ENCODE data around the gene NEK1. TPM values are rescaled to one million over a fixed set of nuclear protein-coding genes. Genes with fewer than 3 reads are reported as not detected.
A peak's percentile ranks its signal among the peaks of the same experiment; 100 is the strongest.

The NEK1 gene
- total and polyA plus RNA-seq, 2 of the 4 experiments (the other 2 are of a cell fraction): 3.3 to 3.9 TPM

GRCh38 chr4:169640261-169640870 is 28.0 kb upstream of the NEK1 start:
- Histone ChIP-seq H3K4me1 (ENCODE audit: control insufficient read depth, insufficient read depth, low read length) (0 out of 2 replicates have a peak, but pooled peaks cover 1% of the 10 kb centered on the region), H3K9ac (ENCODE audit: low read depth, low read length) (no peak overlapping the region), H3K18ac (ENCODE audit: low read depth, low read length) (no peak overlapping the region), H2BK5ac (ENCODE audit: low read depth, low read length, poor library complexity, severe bottlenecking) (no peak overlapping the region), H3K9me3 (ENCODE audit: control insufficient read depth, insufficient read depth, low read length) (no peaks in the 10 kb centered on the region), H3K36me3 (ENCODE audit: control insufficient read depth, insufficient read depth, low read length) (peaks cover 3% of the 10 kb centered on the region; the same call in 1 of the 2 replicates), H3K79me1 (ENCODE audit: low read depth in 1 of 2, low read length in 2 of 2) (peaks cover 0 to 4% of the 10 kb centered on the region in 2 experiments; a peak in 2 of 4 replicates), H2BK120ac (ENCODE audit: low read depth, low read length) (no peak overlapping the region), H3K14ac (replicated peaks; ENCODE audit: low read depth, low read length) (no peak overlapping the region), H3K4me2 (ENCODE audit: low read depth, low read length) (peak overlapping the region; percentile 59), H4K20me1 (ENCODE audit: insufficient read depth, low read length) (no peaks in the 10 kb centered on the region), H3K27ac (ENCODE audit: insufficient read depth, low read length) (no peak overlapping the region; the same call in 1 of the 2 replicates), H2BK20ac (ENCODE audit: low read depth, low read length) (no peak overlapping the region), H3K4ac (ENCODE audit: low read depth, low read length) (no peak overlapping the region), H2AK9ac (replicated peaks; ENCODE audit: low read depth, low read length, poor library complexity) (no peak overlapping the region), H3K27me3 (ENCODE audit: control insufficient read depth, insufficient read depth, low read length) (no peaks in the 10 kb centered on the region), H3K23ac (ENCODE audit: low read depth, low read length) (no peak overlapping the region), H3K56ac (ENCODE audit: extremely low read depth, insufficient read depth, low read length) (no peak overlapping the region; the same call in 1 of the 2 replicates), H3K4me3 (ENCODE audit: insufficient read depth, low read depth, low read length) (no peak overlapping the region), H2AK5ac (ENCODE audit: low read depth, low read length) (no peak overlapping the region), H2AFZ (replicated peaks; ENCODE audit: low read length, poor library complexity) (no peak overlapping the region), H4K5ac (ENCODE audit: low read depth, low read length) (no peak overlapping the region), H4K91ac (ENCODE audit: insufficient read depth, low read depth, low read length) (no peak overlapping the region), H3K9me1 (ENCODE audit: insufficient read depth, low read length) (0 out of 2 replicates have a peak, but pooled peaks cover 2% of the 10 kb centered on the region), H2BK15ac (ENCODE audit: low read depth, low read length) (no peak overlapping the region), H4K8ac (ENCODE audit: low read depth in 2 of 2, low read length in 2 of 2) (no peak overlapping the region)
- no TSS peak for BruUV-seq (replicated peaks)
- intact Hi-C loops (cut with micrococcal nuclease): loop anchor here (2.0 kb wide), 1 partner anchor 18 kb away; no protein-coding TSS in a partner anchor
- in situ Hi-C loops (cut with MboI; ENCODE audit: low sequenced_read_pairs): no loop called here
- ChIA-PET POLR2A (ENCODE audit: unreplicated experiment) (no interaction called here), CTCF (interaction anchor here (0.7 to 1.1 kb wide), 3 partner anchors 10 to 129 kb away, joined by 3 to 4 read pairs (median 3); partner anchors contain the start of gene CLCN3)
- peak; percentile 90 for ATAC-seq (ENCODE audit: low read depth)
- dilution Hi-C loops (cut with HindIII; ENCODE audit: low sequenced_read_pairs, unreplicated experiment): no loop called here
- peak; percentile 91 for DNase-seq
- TF ChIP-seq MXI1 (IDR thresholded peaks at IDR 0.05; ENCODE audit: borderline replicate concordance, low read depth, low read length) (no peak), SMC3 (IDR thresholded peaks at IDR 0.05; ENCODE audit: low read depth, low read length) (no peak), BHLHE40 (IDR thresholded peaks at IDR 0.05; ENCODE audit: low read depth, low read length) (no peak), MAZ (IDR thresholded peaks at IDR 0.05; ENCODE audit: borderline replicate concordance, low read depth, low read length) (no peak), NFE2L2 (IDR thresholded peaks at IDR 0.05; ENCODE audit: low read depth, low read length) (no peak), MAFK (IDR thresholded peaks at IDR 0.05; ENCODE audit: low read depth, low read length) (0 out of 2 replicates have a peak, but pooled peaks have one; percentile 3), POLR2A (IDR thresholded peaks at IDR 0.05; ENCODE audit: low read depth, low read length) (no peak), CHD1 (IDR thresholded peaks at IDR 0.05; ENCODE audit: low read depth, low read length) (no peak), RCOR1 (IDR thresholded peaks at IDR 0.05; ENCODE audit: insufficient replicate concordance, low read length) (no peak), RAD21 (IDR thresholded peaks at IDR 0.05; ENCODE audit: low read length) (no peak), RFX5 (IDR thresholded peaks at IDR 0.05; ENCODE audit: low read depth, low read length) (no peak), ELK1 (IDR thresholded peaks at IDR 0.05; ENCODE audit: borderline replicate concordance, low read depth, low read length) (no peak), CEBPB (IDR thresholded peaks at IDR 0.05; ENCODE audit: low read depth, low read length) (no peak), FOS (IDR thresholded peaks at IDR 0.05; ENCODE audit: low read depth, low read length) (peak; percentile 25; the same call in 1 of the 2 replicates), USF2 (IDR thresholded peaks at IDR 0.05; ENCODE audit: low read depth, low read length) (peak; percentile 2; the same call in 1 of the 2 replicates), CTCF (conservative IDR thresholded peaks at IDR 0.05; ENCODE audit: low read depth, low read length) (no peak)

Data from IMR-90 (cell line).